Measurements from ENCODE around the gene TMEM255A.

TMEM255A gene

DNA sequence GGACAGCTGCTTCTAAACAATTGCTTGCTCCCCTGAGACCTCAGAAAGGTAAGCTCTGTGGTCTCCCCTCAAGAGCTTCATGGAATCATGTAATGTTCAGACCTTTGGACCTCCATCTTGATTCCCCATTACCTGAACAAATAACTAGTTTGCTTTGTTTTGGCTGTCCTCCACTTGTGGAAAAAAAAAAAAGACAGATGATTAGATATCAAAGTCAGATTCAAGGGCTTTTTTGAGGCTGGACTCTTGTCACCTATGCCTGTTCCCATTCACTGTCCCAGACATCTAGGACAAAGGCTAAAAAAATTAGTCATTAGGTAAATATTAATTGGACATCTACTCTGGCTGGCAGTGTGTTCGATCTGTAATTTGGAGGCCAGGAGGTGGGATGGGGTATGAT is 13.3 kb downstream of the TMEM255A start:
- H3K27ac ChIP-seq (ENCODE audit: poor library complexity, severe bottlenecking): no peak overlapping the region
- no peak for DNase-seq (ENCODE audit: low spot score)

DNA sequence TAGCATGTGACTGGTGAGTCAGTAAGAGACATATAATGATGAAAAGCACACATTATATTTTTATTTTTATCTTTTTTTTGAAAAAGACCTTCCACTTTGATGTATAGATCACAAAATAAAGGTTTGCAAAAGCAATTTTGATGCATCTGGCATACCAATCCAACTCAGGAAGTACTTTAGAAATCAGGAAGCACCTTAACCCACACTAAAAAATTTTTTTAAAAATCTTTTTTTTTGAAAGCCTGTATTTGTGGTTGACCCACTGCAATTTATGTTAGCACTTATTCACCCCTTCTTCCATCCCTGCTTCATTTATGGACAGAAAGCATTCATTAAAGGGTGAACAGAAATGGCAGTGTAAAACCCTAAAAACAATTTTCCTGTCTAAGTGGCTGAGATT is 16.6 kb downstream of the TMEM255A start:
- no peak overlapping the region for H3K27ac ChIP-seq (ENCODE audit: poor library complexity, severe bottlenecking)
- H3K36me3 ChIP-seq (ENCODE audit: low read depth): no peaks in the 10 kb centered on the region
- no peaks in the 10 kb centered on the region for H3K4me1 ChIP-seq (ENCODE audit: insufficient read depth, poor library complexity, severe bottlenecking)
- DNase-seq (ENCODE audit: low spot score) (no peak), ATAC-seq (ENCODE audit: low read depth) (no peak)
- H3K9me3 ChIP-seq (ENCODE audit: severe bottlenecking): no peaks in the 10 kb centered on the region
- TF ChIP-seq, protein P1, sequence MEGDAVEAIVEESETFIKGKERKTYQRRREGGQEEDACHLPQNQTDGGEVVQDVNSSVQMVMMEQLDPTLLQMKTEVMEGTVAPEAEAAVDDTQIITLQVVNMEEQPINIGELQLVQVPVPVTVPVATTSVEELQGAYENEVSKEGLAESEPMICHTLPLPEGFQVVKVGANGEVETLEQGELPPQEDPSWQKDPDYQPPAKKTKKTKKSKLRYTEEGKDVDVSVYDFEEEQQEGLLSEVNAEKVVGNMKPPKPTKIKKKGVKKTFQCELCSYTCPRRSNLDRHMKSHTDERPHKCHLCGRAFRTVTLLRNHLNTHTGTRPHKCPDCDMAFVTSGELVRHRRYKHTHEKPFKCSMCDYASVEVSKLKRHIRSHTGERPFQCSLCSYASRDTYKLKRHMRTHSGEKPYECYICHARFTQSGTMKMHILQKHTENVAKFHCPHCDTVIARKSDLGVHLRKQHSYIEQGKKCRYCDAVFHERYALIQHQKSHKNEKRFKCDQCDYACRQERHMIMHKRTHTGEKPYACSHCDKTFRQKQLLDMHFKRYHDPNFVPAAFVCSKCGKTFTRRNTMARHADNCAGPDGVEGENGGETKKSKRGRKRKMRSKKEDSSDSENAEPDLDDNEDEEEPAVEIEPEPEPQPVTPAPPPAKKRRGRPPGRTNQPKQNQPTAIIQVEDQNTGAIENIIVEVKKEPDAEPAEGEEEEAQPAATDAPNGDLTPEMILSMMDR (IDR thresholded peaks at IDR 0.05; ENCODE audit: poor library complexity, severe bottlenecking): no peak
- no peak overlapping the region for H3K4me3 ChIP-seq (ENCODE audit: severe bottlenecking)
- no peaks in the 10 kb centered on the region for H3K27me3 ChIP-seq (ENCODE audit: insufficient read depth, poor library complexity, severe bottlenecking)

More for the DNA sequence above, 13.3 kb downstream of the TMEM255A start:
- H3K27me3 ChIP-seq (ENCODE audit: insufficient read depth, poor library complexity, severe bottlenecking): no peaks in the 10 kb centered on the region
- H3K4me3 ChIP-seq (ENCODE audit: severe bottlenecking): no peak overlapping the region
- H3K36me3 ChIP-seq (ENCODE audit: low read depth): no peaks in the 10 kb centered on the region
- TF ChIP-seq, protein P1 (IDR thresholded peaks at IDR 0.05; ENCODE audit: poor library complexity, severe bottlenecking): no peak
- no peaks in the 10 kb centered on the region for H3K4me1 ChIP-seq (ENCODE audit: insufficient read depth, poor library complexity, severe bottlenecking)
- no peaks in the 10 kb centered on the region for H3K9me3 ChIP-seq (ENCODE audit: severe bottlenecking)
- ATAC-seq (ENCODE audit: low read depth): no peak

DNA sequence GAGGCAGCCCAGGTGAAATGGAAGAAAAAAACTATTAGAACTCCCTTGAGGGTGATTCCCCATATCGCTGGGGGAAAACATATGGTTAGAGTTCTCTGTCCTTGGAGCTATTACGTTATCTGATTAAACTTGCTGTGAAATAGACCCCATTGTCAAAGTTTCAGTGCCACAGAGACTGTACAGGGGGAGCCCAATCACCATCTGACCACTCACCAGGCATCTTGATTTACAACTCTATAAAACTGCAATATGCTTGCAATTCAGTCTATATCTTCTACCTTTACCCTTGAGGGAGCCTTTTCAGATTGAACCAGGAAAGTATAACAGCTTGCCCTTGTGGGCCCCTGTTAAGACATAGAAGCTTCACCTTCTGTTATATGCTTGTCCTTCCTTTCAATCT is 18.2 kb downstream of the TMEM255A start:
- no peaks in the 10 kb centered on the region for H3K9me3 ChIP-seq (ENCODE audit: severe bottlenecking)
- no peak for DNase-seq (ENCODE audit: low spot score)
- TF ChIP-seq, protein P1 (IDR thresholded peaks at IDR 0.05; ENCODE audit: poor library complexity, severe bottlenecking): no peak
- H3K4me1 ChIP-seq (ENCODE audit: insufficient read depth, poor library complexity, severe bottlenecking): no peaks in the 10 kb centered on the region
- H3K27ac ChIP-seq (ENCODE audit: poor library complexity, severe bottlenecking): no peak overlapping the region
- no peaks in the 10 kb centered on the region for H3K36me3 ChIP-seq (ENCODE audit: low read depth)
- no peak for ATAC-seq (ENCODE audit: low read depth)
- H3K27me3 ChIP-seq (ENCODE audit: insufficient read depth, poor library complexity, severe bottlenecking): no peaks in the 10 kb centered on the region
- no peak overlapping the region for H3K4me3 ChIP-seq (ENCODE audit: severe bottlenecking)

DNA sequence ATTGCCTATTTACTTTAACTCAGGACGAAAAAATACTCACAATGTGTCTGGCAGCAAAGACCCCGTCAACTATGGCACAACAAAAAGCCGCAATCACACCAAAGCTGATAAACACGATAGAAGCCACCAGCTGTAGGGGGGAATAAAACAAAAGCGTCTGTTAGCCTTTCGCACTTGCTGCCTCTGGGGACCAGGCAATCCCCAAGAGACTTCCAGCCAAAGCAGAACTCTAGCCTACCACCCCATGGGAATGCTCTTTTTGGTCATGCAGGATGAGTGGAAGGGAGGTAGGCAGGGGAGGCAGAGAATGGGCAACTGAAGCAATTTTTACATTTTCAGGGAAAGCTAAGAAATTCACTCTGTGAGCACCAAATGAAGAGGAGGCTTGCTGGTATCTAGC is 20.1 kb downstream of the TMEM255A start:
- Histone ChIP-seq H3K9me3 (ENCODE audit: severe bottlenecking) (no peaks in the 10 kb centered on the region), H3K4me1 (ENCODE audit: insufficient read depth, poor library complexity, severe bottlenecking) (no peaks in the 10 kb centered on the region), H3K27ac (ENCODE audit: poor library complexity, severe bottlenecking) (no peak overlapping the region), H3K27me3 (ENCODE audit: insufficient read depth, poor library complexity, severe bottlenecking) (no peaks in the 10 kb centered on the region), H3K36me3 (ENCODE audit: low read depth) (no peaks in the 10 kb centered on the region), H3K4me3 (ENCODE audit: severe bottlenecking) (no peak overlapping the region)
- DNase-seq (ENCODE audit: low spot score) (no peak), ATAC-seq (ENCODE audit: low read depth) (no peak)
- TF ChIP-seq, protein P1 (IDR thresholded peaks at IDR 0.05; ENCODE audit: poor library complexity, severe bottlenecking): no peak

DNA sequence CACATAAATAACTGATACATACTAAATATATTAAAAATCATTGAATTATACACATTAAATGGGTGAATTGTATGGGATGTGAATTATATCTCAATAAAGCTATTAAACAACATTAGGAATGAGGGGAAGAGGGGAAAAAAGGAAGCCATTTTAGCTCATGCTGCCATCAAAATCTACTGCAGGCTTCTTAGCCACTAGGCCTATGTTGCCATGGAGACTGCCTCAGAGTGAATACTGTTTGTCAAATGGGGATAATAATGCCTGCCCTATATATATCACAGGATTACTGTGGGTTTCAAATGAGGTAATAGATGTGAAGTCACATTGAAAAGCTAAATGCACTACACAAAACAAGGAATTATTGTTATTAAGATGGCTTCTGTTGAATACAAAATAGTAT is 21.2 kb downstream of the TMEM255A start:
- no peak overlapping the region for H3K27ac ChIP-seq (ENCODE audit: poor library complexity, severe bottlenecking)
- TF ChIP-seq, protein P1 (IDR thresholded peaks at IDR 0.05; ENCODE audit: poor library complexity, severe bottlenecking): no peak
- H3K4me3 ChIP-seq (ENCODE audit: severe bottlenecking): no peak overlapping the region
- no peaks in the 10 kb centered on the region for H3K9me3 ChIP-seq (ENCODE audit: severe bottlenecking)
- H3K36me3 ChIP-seq (ENCODE audit: low read depth): no peaks in the 10 kb centered on the region
- H3K27me3 ChIP-seq (ENCODE audit: insufficient read depth, poor library complexity, severe bottlenecking): no peaks in the 10 kb centered on the region
- ATAC-seq (ENCODE audit: low read depth) (no peak), DNase-seq (ENCODE audit: low spot score) (no peak)
- H3K4me1 ChIP-seq (ENCODE audit: insufficient read depth, poor library complexity, severe bottlenecking): no peaks in the 10 kb centered on the region
